Limb (tissue), 2 donors: ENCODE results near the gene PRPF40B.
A peak's percentile ranks its signal among the peaks of the same experiment; 100 is the strongest.
"Not testable (repeated sequence)": the region's sequence is repeated elsewhere in the genome, so short reads cannot be mapped to it uniquely, and the experiment has no call there.

ENCODE experiments used
- DNase-seq, 2 donors: peaks; one replicate each; pipeline ENCODE4 v3.0.0-alpha.2; 2016; ENCODE audit errors: extremely low spot score in 2 of 2

Gene PRPF40B

DNA sequence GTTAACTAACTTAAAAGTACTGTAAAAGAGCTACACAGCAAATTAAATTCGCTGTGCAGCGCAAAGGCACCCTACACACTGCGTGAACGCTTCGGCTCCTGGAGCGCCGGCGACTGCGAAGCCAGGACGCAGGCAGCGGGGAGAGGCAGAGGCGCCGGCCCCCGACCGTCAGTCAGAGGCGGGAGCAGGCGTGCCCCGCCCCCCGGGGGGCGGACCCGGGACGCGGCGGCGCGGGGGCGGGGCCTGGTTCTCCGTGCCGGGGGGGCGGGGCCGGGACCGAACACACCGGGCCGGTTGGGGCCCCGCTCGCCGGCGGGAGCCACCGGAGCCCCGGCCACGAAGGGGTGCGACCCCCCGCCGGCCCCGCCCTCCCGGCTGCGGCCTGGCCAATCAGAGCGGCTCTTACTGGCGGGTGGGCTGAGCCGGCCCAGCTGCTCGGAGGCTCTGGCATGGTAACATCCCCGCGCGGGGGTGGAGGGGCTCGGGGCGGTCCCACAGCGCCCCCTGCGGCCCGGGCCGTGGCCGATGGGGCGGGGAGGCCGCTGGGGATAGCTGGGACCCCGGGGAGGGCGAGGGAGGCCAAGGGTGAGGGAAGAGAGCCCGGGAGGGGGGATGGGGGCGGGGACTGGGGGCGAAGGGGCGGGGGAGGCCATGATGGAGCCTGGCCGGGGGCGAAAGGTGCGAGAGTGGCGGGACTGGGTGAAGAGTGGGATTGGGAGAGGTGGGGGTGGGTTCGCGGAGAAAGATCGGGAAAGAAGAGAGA is at the start of gene PRPF40B:
TSS of gene PRPF40B (plus strand) at position 420 of the 763 bp plus-strand sequence. CDS start at position 450, 30 bp downstream.
- peak; percentile 85 to 94 for DNase-seq

DNA sequence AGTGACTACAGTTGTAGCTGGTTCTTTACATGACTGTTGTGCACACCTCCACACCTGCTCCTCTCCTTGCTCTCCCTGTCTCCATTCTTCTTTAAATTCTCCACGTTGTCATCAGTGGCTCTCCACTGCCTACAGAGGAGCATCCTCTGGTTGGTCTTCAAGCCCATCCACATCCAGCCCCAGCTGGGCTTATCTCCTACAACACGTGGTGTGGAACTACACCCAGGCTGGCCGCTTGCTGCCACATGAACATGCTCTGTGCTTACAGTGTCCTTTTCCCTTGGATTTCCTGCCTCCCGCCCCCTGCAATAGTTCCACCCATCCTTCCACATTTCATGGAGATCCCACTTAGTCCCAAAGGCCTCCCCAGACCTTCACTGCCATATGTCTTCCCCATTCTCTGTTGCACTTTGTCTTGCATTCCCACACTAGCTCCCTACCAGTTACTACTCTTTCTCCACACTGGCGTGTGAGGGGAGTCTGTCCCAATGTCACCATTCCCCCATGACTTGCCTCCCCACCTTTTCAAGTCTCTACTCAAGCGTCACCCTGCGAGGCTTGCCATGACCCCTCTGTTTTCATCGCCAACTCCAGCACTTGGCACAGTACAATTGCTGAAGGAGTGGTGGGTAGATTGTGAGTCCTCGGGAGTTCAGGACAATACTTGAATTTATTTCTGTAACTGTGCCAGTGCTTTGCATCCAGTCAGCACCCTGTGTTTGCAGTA is 45.6 kb upstream of the PRPF40B start:
- DNase-seq, result no peak

DNA sequence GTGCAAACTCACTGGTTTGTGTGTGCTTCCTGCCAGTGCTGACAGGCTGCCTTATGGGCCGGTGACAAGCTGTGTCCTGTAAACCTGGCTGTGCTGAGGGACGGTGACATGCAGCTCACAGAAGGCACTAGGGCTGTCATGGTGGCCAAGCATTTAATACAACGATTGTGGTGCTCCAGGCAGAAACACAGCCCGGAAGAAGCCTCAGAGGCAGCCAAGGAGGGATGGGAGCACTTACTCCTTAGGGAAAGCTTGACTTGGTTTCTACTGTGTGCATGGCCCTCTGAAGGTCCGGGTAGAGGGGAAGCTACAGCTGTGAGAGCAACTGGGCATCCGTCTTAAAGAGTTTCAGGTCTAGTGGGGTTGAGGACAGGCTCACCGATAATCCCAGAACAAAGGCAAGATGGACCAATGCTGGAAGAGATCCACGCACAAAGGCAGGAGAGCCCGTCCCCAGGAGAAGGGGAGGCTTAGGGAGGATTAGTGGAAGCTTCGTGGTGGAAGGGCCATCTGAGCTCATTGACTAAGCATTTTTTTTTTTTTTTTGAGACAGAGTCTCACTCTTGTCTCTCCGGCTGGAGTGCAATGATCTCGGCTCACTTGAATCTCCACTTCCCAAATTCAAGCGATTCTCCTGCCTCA is 44.8 kb upstream of the PRPF40B start:
- no peak for DNase-seq

DNA sequence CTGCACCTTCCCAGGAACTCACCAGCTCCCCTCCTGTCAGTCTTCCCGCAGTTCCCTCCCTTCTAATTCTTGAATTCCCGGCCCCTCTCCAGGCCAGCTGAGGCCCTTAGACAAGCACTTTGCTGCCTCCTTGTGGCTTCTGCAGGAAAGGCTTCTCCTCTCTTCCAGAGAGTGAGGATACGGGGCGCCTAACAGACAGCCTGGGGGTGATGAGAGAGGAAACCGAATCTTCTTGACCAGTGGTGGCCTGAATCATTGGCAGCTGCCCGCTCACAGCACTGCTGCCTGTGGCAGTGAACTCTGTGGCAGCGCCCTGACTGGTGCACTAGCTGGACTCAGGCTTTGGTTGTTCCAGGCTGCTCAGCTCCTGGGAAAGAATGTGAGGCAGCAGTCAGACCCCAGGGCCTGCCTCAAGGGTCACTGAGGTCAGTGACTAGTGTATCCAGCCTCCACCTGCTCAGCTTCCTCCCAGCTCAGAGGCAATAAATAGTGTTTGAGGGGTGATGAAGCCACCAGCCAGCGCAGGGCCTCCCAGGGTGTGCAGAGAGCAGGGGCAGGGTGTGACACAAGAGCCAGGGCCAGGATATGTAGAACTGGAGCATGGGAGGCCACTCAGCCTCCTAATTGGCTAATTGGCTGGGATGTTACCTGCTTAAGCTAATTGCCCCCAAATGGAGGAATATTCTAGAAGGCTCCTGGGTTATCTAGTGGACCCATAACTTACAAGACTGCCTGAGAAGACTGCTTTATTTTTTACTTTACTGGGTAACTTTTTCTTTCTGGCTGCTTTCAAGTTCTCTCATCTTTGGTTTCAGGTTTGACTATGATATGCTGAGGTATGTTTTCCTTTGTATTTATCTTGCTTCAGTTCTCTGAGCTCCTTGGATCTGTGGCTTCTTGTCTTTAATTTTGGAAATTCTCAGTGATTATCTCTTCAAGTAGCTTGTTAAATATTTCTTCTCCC is 42.5 kb upstream of the PRPF40B start:
- DNase-seq, result peak; percentile 69 to 82

DNA sequence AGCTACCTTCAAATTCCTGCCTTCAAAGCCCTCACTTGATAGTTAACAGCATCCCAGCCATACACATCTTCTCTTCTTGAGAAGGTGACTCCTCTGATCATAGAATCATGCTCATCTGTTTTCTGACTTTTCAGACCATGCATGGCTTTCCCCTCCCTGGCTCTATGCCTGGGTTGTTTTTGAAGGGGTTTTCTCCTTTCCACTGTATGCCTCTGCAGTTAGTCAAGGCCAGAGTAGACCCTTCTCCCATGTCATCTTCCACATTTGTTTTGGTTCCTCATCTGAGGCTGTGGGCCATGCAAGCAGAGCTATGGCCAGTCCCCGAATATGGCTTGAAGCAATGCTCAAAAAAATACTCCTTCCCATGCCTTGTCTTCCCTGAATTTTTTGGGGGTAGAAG is 41.2 kb upstream of the PRPF40B start:
- no peak for DNase-seq

DNA sequence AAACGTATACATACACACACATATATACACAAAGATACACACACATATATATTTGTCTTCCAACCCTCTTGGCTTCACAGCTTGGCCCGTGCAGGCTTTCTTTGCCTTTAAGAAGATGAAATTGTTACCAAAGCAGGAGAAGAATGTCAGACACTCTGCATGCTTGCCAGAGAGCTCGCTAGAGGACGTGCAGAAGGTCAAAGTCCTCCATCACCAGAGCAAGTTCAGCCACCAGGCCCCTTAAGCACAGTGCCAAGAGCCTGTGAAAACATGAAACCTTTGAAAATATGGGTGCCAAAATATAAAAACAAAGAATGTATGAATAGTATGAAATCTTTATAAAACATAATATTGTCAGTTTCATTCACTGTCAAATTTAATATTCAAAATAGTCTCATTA is 40.5 kb upstream of the PRPF40B start:
- DNase-seq, result peak in 1 of 2 donors; percentile 32

DNA sequence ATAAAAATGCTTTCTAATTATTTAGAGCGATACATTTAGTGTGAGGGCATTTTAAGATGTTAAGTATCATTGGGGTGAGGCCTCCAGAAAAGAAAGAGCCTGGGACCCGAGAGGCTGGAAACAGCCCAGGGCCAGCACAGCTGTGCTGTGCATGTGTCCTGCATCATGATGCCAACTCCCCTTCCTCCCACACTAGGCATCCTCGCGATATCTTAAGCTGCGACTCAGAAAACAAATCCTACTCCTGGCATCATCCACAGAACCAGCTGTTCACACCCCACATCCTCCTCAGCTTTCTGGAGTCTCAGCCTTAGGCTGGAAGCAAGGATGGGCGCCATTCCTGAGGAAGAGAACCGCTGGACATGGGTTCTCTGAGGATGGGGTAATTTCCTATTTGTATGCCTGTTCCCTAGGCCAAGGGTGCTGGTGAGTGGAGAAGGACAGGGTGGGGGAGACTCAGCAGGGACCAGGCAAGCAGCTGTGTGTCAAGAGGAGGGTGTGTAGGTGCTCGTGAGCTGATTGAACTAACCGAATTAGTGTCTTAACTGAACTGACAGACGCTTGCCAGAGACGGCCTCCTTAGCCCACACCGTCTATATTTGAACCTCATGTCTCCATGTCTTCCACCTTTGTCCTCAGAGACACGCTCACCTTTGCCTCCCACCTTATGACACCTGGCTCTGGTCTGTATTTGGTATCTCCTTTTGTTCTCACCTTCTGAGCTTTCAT is 39.8 kb upstream of the PRPF40B start:
- peak in 1 of 2 donors; percentile 63 for DNase-seq

DNA sequence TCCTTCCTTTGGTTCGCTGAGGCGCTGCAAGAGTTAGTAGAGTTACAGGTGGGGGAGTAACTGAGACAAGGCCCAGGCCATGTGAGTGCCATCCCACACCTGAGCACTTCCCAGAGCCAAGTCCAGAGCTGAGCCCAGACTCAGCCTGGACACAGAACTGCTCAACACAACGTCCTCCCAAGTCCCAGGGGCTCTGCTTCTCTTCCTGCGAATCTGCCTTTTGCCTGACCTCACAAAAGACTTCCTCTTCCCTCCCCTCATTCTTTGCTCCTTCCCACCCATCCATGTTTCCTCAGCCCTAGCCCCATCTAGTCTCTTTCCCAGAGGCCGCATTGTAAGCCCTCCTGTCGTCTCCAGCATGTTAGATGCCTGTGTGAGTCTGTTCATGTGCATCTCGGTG is 38.8 kb upstream of the PRPF40B start:
- no peak for DNase-seq

DNA sequence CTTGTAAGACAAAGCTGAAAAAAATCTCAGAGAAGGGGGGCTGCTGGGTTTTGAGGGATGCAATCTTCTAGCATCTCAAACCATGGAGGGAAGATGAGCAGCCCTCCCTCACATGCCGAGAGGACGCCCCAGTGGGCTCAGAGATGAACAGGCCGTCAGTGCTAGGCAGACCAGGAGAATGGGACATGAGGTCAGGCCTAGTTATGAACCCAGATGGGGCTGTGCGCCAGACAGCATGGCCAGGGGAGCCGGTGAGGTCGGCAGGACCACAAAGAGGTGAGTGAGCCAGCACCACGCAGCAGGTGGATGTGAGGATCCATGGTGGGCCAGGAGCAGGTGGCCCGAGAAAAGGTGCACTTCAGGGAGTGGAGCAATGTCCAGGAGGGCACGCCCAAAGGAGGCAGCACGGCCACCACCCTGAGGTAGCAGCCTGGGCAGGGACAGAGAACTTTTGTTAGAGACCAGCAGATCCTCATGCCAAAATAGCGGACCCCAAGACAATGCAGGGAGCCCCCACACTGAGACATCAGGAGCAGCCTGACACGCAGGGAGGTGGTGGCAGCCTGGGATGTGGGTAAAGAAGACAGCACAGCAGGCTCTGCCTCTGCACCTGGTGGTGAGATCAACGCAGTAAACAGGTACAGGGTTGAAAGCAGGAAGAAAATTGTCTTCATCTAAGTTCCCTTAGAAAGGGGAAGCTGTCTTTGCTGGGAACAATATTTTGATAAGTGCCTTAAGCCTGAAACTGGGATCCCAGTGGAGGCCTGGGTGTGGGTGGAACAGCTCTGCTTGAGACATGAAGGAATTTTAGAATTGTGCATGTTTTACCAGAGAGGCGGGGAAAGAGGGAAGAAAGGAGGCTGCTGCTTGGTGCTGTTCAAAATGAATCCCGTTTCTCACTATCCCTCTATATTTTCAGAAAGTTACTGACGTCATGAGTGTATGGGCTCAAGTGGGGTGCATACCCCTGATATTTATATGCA is 37.6 kb upstream of the PRPF40B start:
- no peak for DNase-seq

DNA sequence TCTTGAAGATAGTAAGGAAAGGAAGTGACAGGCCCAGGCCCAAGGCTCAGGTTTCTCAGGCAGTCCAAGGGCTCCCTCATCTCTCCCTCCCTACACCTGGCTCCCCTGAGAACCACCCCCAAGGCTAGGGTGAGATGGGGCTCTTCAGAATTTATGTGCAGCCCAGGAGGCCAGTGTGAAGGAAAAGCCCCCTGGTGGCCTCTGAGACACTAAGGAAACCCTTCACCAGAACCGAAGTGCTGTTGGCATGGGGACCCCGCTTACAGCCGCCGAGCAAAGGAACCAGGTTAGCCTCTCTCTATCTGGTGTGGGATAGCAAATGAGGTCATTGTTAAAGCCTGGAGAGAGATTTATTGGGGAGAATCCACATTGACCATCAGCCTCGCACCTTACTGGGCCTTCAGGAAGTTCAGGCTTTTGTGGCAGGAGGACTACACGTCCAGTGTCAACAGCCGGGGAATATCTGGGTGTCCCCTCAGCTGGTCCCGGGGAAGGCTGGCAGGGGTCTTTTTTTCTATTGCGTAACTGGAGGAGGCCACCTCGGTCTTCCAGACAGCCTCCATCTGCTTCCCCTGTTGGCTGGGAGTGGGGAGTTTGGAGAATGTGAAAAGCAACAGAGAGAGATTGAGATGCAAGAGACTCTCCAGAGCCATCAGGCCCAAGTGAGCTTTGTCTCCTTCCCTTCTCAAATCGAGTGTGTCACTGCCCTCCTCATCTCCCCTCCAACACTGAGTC is 36.0 kb upstream of the PRPF40B start:
- DNase-seq, result no peak

DNA sequence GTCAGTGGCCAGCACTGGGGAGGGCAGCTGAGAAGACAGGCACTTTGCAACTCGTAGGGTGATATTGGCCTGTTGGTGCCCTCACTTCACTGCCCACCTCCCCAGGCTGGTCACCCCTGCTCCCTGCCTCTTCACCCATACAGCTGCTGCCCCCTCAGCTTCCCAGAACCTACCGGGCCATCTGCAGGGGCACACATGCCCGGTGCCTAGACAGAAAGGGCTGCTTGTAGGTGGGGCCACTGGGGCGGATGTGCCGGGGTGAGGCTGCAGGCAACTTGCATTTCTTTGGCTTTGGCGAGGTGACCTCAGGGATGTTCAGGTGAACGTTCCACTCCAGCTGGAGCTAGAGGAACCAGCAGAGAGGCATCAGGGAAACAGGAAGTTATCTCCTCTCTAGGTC is 35.1 kb upstream of the PRPF40B start:
- no peak for DNase-seq

DNA sequence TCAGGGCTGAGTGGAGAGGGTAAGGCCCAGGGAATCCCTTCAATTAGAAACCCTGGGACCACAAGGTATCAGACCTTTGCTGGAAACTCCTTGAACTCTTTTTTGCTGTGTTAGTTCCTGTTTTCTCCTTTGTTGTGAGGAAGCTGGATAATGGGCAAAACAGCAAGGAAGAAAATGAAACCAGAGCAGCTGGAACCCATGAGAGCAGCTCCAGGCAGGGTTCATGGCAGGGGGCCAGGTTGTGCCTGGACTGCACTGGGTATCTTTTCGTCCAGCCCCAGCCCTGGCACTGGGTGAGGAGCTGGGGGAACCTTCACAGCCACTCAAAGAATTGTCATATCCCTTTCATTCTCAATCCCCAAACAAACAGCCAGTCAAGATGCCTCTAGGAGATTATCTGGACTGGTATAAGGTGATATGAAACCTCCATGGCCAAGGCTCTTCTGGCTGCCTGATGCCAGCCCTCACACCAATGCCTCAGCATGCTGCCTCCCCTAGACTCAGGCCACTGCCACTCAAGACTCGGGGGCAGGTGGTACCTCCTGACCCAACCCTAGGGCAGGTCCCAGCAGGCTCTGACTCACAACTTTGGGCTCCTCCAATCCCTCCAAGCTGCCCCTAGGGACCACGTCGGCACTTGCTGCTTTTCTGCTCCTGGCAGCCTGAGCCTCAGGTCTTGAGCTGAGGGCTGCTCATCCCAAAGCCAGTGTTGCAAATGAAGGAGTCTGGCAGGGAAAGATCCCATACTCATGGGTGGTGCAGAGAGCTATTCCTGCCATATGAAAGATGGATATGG is 34.4 kb upstream of the PRPF40B start:
- DNase-seq, result no peak

DNA sequence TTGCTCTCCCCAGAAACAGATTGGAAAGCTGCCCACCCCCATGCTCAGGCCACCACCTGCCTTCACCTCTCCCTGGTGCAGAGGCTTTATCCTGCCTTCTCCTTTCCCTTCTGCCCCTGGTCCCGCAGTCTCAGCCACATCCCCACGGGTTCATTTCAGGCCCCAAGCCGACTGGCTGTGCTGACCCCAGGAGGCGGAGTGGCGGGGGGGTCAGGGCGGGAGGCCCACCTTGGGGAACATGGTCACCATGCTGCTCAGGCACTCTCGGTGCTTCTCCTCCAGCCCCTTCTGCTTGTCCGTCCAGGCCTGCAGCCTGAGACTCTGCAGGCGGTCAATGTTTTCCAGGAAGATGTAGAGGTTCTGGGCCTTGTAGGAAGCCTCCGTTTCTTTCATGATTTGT is 24.8 kb upstream of the PRPF40B start:
- no peak for DNase-seq

DNA sequence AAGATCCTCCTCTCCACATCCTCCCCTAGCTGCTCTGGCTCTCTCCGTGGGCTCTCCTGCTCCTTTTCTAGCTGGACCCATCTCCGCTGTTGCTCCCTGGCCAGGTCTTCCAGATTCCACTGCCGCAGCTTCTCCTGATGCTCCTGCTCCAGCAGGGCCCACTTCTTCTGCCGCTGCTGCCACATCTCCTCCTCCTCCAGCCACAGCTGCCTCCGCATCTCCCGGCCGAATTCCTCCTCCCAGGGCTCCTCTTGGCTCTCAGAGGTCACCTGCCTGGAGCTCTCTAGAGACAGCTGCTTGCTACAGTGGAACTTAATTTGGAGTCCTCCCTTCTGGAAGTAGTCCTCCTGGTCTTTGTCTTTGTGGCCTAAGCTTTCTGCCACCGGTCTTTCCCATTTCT is 23.4 kb upstream of the PRPF40B start:
- no peak for DNase-seq

DNA sequence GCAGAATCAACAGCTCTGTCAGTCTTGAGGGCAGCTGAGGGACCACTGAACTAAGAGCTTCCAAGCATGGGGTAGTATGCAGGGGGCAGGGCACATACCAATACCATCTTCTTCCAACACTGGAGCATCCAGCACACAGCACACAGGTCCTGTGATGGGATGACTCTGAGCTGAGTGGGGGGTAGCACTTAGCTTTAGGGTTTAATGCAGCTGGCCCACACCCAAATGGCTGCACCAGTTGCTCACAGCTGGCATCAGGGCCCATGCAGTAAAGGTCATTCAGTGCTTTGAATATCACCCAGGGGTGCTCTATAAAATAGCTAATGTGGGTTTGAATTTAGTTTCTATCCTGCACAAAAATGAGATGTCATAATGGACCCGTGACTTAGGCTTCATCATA is 19.6 kb upstream of the PRPF40B start:
- DNase-seq, result no peak

DNA sequence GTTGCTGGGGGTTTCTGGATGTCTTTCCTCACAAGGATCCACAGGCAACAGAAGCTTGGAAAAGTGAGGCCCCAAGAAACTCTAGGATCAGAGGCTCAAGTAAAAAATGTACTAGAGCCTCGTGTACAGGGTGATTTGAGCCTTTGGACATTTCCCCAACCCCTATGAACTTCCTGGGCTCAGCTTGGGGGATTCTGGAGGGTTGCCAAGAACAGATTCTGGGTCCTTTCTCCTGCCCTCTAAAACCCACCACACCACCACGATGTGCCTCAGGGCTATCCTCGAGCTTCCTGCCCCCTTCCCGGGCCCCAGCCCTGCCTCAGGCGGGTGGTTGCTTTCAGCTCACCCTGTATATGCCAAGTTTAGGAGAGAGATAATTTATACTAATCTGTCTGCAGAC is 18.5 kb upstream of the PRPF40B start:
- DNase-seq, result no peak

DNA sequence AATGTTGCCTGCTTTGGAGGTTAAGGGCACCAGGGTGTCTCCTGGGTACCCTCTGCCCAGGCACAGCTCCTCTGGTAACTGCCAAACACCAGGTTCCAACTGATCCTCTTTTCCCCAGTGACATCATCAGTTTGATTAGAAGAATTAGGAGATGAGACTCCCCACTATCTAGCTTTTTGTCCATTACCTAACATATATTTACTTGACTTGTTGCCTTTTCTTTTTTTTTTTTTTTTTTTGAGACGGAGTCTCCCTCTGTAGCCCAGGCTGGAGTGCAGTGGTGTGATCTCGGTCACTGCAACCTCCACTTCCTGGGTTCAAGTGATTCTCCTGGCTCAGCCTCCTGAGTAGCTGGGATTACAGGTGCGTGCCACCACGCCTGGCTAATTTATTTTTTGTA is 17.8 kb upstream of the PRPF40B start, which contains the start of gene FAM186B:
TSS of gene FAM186B (minus strand) at position 101 of the 400 bp plus-strand sequence. CDS start 162 bp downstream, outside the sequence.
- not testable (repeated sequence) for DNase-seq
